T-helper 2 cell treated with Interferon-gamma antibody and Interleukin-4, amounts not matched to agents 5 μg/mL and 100 μg/mL, for 36 hours (primary cell): Measurements from ENCODE around the gene USP17L30.
"Not testable (repeated sequence)": the region's sequence is repeated elsewhere in the genome, so short reads cannot be mapped to it uniquely, and the experiment has no call there.

Experiments used
- DNase-seq: peaks from one replicate; pipeline ENCODE4 v3.0.0; 2021; ENCODE audit warnings: low spot score
- H3K27ac Mint-ChIP-seq: one replicate; pipeline ENCODE4 v1.8.0; 2021; ENCODE audit warnings: mild to moderate bottlenecking, mixed read lengths
- H3K27me3 Mint-ChIP-seq: one replicate; pipeline ENCODE4 v1.8.0; 2021; ENCODE audit warnings: low read depth, mixed read lengths
- H3K36me3 Mint-ChIP-seq: one replicate; pipeline ENCODE4 v1.8.0; 2021; ENCODE audit warnings: low read depth, mixed read lengths
- H3K4me1 Mint-ChIP-seq: one replicate; pipeline ENCODE4 v1.8.0; 2021; ENCODE audit warnings: low read depth, mixed read lengths
- H3K4me3 Mint-ChIP-seq: one replicate; pipeline ENCODE4 v1.8.0; 2022; ENCODE audit warnings: mild to moderate bottlenecking, moderate library complexity, mixed read lengths
- H3K9me3 Mint-ChIP-seq: one replicate; pipeline ENCODE4 v1.8.0; 2021; ENCODE audit warnings: mixed read lengths

USP17L30 gene

DNA sequence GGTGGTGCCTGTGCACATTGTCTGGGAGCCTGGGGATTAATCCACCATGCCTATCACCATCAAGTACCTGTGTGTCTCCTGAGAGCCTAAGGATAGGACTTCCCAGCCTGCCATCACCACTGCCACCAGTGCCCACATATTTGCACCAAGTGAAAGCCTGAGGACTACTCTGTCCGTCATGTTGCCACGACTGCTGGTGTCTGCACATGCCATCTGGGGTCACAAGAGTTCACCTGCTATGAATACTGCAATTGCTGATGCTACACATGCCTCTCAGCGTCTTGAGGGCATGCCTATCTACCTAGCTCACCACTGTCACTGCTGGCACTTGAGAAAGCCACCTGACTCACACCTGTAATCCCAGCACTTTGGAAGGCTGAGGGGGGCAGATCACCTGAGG, 43.6 kb downstream of the USP17L30 start:
- not testable (repeated sequence) for H3K9me3 Mint-ChIP-seq, DNase-seq, H3K36me3 Mint-ChIP-seq, H3K4me1 Mint-ChIP-seq, H3K27me3 Mint-ChIP-seq, H3K27ac Mint-ChIP-seq, H3K4me3 Mint-ChIP-seq

DNA sequence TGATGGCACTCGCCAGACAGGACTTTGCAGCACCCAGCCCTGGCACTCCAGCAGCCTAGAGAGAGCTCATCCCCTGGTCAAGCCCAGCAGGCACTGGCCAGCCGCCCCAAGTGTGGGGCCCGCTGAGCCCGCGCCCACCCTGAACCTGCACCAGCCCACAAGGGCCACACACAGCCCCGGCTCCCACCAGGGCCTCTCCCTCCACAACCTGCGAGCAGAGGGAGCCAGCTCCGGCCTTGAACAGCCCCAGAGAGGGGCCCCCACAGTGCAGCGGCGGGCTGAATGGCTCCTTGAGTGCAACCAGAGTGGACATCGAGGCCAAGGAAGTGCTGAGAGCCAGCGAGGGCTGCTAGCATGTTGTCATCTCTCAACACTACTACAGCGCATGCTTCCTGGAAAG, 46.9 kb downstream of the USP17L30 start:
- no peak overlapping the region for H3K27ac Mint-ChIP-seq
- H3K4me3 Mint-ChIP-seq: no peak overlapping the region
- no peaks in the 10 kb centered on the region for H3K36me3 Mint-ChIP-seq
- H3K9me3 Mint-ChIP-seq: no peaks in the 10 kb centered on the region
- H3K4me1 Mint-ChIP-seq: no peaks in the 10 kb centered on the region
- no peak for DNase-seq
- no peaks in the 10 kb centered on the region for H3K27me3 Mint-ChIP-seq
